Type B pancreatic cell (in vitro differentiated cells): ENCODE measurements around the gene LCN1. TPM values are rescaled to one million over a fixed set of nuclear protein-coding genes. Genes with fewer than 3 reads are reported as not detected.

ENCODE experiments used
- DNase-seq: peaks from one replicate; pipeline ENCODE4 v3.0.0; 2021; ENCODE audit warnings: mixed read lengths; ENCODE audit not compliant: unreplicated experiment; ENCODE audit errors: extremely low spot score
- H3K27ac Mint-ChIP-seq: 2 replicates; pipeline ENCODE4 v1.8.0; 2021; ENCODE audit warnings: mild to moderate bottlenecking, mixed read lengths
- H3K27me3 Mint-ChIP-seq: 2 replicates; pipeline ENCODE4 v1.8.0; 2021; ENCODE audit warnings: mixed read lengths
- H3K36me3 Mint-ChIP-seq: 2 replicates; pipeline ENCODE4 v1.8.0; 2021; ENCODE audit warnings: mixed read lengths
- H3K4me1 Mint-ChIP-seq: one replicate; pipeline ENCODE4 v1.8.0; 2021; ENCODE audit warnings: mixed read lengths; ENCODE audit not compliant: unreplicated experiment
- H3K4me3 Mint-ChIP-seq: 2 replicates; pipeline ENCODE4 v1.8.0; 2021; ENCODE audit warnings: mild to moderate bottlenecking, mixed read lengths
- H3K9me3 Mint-ChIP-seq: 2 replicates; pipeline ENCODE4 v1.8.0; 2021; ENCODE audit warnings: mixed read lengths
- total RNA-seq: library from RNA; stranded (reverse); gene quantifications from 2 replicates; pipeline ENCODE4 v1.2.1, GENCODE V29; 2021; ENCODE audit warnings: low replicate concordance
- TF ChIP-seq, protein P1 (sequence below): fragments of 200-600 bp; sonication (generic); conservative IDR thresholded peaks from 2 replicates; pipeline ENCODE4 v1.5.0; 2021; ENCODE audit warnings: antibody characterized with exemption, mild to moderate bottlenecking

LCN1 gene
- total RNA-seq, 1 donor from 2014 or later: not detected

DNA sequence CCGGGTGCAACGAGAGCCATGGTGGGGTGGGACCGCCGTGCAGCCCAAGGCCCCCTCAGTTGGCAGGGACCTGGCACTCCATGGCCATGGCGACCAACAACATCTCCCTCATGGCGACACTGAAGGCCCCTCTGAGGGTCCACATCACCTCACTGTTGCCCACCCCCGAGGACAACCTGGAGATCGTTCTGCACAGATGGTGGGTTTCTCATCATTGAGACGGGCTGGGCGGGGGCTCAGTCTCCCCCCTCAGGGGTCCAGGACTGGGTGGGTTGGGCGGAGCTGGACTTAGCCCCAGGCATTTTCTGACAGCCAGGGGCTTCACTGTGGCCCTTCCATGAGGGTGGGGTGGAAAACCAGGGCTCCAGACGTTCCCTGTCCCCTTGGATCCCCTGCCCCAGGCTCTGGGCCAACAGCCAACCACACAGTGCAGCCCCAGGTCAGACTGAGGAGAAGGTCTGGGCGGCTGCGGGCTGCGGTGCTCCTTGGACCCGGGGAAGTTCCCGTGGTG lies 41.0 kb downstream of the LCN1 start:
- Mint-ChIP-seq H3K27me3 (peaks cover 5% of the 10 kb centered on the region), H3K9me3 (no peaks in the 10 kb centered on the region), H3K4me3 (no peak overlapping the region), H3K27ac (no peak overlapping the region), H3K36me3 (no peaks in the 10 kb centered on the region), H3K4me1 (no peaks in the 10 kb centered on the region)
- TF ChIP-seq, protein P1, sequence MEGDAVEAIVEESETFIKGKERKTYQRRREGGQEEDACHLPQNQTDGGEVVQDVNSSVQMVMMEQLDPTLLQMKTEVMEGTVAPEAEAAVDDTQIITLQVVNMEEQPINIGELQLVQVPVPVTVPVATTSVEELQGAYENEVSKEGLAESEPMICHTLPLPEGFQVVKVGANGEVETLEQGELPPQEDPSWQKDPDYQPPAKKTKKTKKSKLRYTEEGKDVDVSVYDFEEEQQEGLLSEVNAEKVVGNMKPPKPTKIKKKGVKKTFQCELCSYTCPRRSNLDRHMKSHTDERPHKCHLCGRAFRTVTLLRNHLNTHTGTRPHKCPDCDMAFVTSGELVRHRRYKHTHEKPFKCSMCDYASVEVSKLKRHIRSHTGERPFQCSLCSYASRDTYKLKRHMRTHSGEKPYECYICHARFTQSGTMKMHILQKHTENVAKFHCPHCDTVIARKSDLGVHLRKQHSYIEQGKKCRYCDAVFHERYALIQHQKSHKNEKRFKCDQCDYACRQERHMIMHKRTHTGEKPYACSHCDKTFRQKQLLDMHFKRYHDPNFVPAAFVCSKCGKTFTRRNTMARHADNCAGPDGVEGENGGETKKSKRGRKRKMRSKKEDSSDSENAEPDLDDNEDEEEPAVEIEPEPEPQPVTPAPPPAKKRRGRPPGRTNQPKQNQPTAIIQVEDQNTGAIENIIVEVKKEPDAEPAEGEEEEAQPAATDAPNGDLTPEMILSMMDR: no peak
- DNase-seq: peak; percentile 58

DNA sequence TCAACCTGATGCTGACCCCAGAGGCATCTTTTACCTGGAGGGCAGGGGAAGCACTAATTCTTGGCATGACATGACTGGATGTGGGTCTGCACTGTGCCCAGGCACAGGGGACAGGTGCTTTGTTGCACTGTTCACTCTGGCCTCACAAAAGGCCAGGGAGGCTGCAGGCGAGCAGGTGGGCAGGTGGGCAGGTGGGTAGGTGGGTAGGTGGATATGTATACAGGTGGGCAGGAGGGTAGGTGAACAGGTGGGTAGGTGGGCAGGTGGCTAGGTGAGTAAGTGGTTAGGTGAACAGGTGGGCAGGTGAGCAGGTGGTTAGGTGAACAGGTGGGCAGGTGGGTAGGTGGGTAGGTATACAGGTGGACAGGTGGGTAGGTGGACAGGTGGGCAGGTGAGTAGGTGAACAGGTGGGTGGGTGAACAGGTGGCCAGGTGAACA lies 41.8 kb downstream of the LCN1 start:
- TF ChIP-seq, protein P1: no peak
- Mint-ChIP-seq H3K4me3 (no peak overlapping the region), H3K36me3 (no peaks in the 10 kb centered on the region), H3K9me3 (no peaks in the 10 kb centered on the region), H3K27ac (no peak overlapping the region), H3K27me3 (peaks cover 5% of the 10 kb centered on the region), H3K4me1 (no peaks in the 10 kb centered on the region)
- peak; percentile 49 for DNase-seq

DNA sequence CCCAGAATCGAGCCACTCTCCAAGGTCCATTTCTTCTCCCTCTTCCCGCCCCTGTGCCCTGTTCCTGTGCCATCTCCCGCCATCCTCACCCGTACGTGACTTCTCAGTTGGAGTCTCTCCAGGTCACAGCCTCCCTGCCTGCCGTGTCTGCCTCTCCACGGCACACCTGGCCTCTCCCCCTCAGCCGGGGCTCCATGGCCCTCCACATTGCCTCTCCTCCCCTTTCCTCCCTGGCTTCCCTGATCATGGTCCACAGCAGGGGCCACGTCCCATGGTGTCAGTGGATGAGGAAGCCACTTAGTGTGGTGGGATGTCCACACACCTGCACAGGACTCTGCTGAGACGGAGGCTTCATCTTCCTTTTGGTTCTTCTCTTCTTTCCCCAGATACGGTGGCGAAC lies 42.6 kb downstream of the LCN1 start:
- DNase-seq: peak; percentile 48
- H3K27ac Mint-ChIP-seq: no peak overlapping the region
- no peak overlapping the region for H3K4me3 Mint-ChIP-seq
- TF ChIP-seq, protein P1: no peak
- peaks cover under 1% of the 10 kb centered on the region for H3K9me3 Mint-ChIP-seq
- no peaks in the 10 kb centered on the region for H3K36me3 Mint-ChIP-seq
- peaks cover 9% of the 10 kb centered on the region for H3K27me3 Mint-ChIP-seq
- H3K4me1 Mint-ChIP-seq: no peaks in the 10 kb centered on the region

DNA sequence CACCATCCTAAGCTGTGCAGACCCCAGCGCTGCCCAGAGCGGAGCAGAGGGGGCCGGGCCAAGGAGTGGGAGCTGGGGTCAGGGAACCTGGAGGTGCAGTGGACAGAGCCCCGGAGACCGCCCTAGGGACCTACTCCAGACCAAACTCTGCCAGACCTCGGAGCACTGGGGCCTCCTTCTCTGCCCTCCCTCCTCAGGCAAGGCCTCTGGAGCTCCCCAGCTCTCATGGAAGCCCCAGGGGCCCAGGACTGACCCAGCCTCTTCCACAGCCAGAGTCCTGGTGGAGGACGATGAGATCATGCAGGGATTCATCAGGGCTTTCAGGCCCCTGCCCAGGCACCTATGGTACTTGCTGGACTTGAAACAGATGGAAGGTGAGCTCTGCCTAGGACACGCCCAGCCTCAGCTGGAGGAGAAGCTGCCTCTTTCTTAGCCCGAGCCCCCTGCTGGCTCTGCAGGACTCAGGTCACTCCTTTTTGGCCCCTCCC lies 43.9 kb downstream of the LCN1 start:
- DNase-seq: peak; percentile 63
- Mint-ChIP-seq H3K36me3 (no peaks in the 10 kb centered on the region), H3K4me3 (no peak overlapping the region), H3K27me3 (peaks cover 14% of the 10 kb centered on the region), H3K4me1 (no peaks in the 10 kb centered on the region), H3K9me3 (peaks cover 8% of the 10 kb centered on the region), H3K27ac (no peak overlapping the region)
- TF ChIP-seq, protein P1: no peak

DNA sequence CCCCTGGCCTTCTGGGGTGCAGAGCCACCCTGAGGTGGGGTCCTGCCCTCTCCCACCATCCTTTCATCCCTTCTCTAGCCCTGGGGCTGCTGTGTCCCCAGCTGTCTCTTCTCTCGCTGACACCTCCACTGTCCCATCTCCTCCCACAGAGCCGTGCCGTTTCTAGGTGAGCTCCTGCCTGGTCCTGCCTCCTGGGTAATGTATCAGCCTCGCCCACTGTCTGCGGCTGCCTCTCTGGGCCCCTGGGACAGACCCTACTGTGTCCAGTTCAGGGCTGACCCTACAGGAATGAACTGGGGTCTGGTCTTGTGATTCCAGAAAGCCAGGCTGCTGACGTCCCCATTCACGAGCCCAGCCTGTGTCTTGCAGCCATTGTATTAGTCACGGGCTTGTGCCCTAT lies 44.4 kb downstream of the LCN1 start:
- no peak overlapping the region for H3K27ac Mint-ChIP-seq
- peaks cover 8% of the 10 kb centered on the region for H3K9me3 Mint-ChIP-seq
- no peaks in the 10 kb centered on the region for H3K4me1 Mint-ChIP-seq

More for the DNA sequence above, 44.4 kb downstream of the LCN1 start:
- DNase-seq: peak; percentile 52
- no peaks in the 10 kb centered on the region for H3K36me3 Mint-ChIP-seq
- no peak overlapping the region for H3K4me3 Mint-ChIP-seq
- TF ChIP-seq, protein P1: no peak
- peaks cover 14% of the 10 kb centered on the region for H3K27me3 Mint-ChIP-seq
